Panc1 (cell line): ENCODE data around the gene SRRT. TPM values are rescaled to one million over a fixed set of nuclear protein-coding genes. Genes with fewer than 3 reads are reported as not detected.
A peak's percentile ranks its signal among the peaks of the same experiment; 100 is the strongest.

Experiments used
- ATAC-seq: fragments of 200-7000 bp; cut with Tn5 transposase; 2 replicates; pipeline ENCODE4 v1.9.1; 2020; ENCODE audit warnings: mild to moderate bottlenecking, moderate library complexity
- Bru-seq: library from RNA; stranded (reverse); fragments of 400-500 nt; gene quantifications from one replicate; lab custom pipeline; 2021; lab: Mats Ljungman, UMichigan
- BruChase-seq, 2 experiments: library from RNA; stranded (reverse); fragments of 400-500 nt; gene quantifications; one replicate each; lab custom pipeline; 2021; lab: Mats Ljungman, UMichigan
- BruUV-seq: library from RNA; stranded (reverse); fragments of 400-500 nt; replicated peaks from 2 replicates; lab custom pipeline; 2021; lab: Mats Ljungman, UMichigan
- CTCF ChIA-PET: fragments of 300-600 bp; sonication (Branson Sonifier 250); formaldehyde crosslinking; loops from one replicate; lab custom pipeline; 2022; ENCODE audit warnings: antibody characterized with exemption; lab: Charles Lee
- POLR2A ChIA-PET: fragments of 300-600 bp; sonication (Branson Sonifier 250); formaldehyde crosslinking; loops from one replicate; lab custom pipeline; 2022; ENCODE audit warnings: antibody characterized with exemption; lab: Charles Lee
- DNase-seq: peaks from one replicate; pipeline ENCODE4 v3.0.0-alpha.2; 2010; ENCODE audit warnings: low read depth, low spot score
- H3K27ac ChIP-seq: 2 replicates; pipeline ENCODE4 v1.5.1; 2011; ENCODE audit warnings: mild to moderate bottlenecking, low read length, inconsistent platforms
- H3K27me3 ChIP-seq: fragments of 200-500 bp; sonication (Bioruptor generic); 2 replicates; pipeline ENCODE4 v1.6.0; 2014; ENCODE audit warnings: low read length, inconsistent platforms; ENCODE audit not compliant: control insufficient read depth, insufficient read depth
- H3K36me3 ChIP-seq: fragments of 200-500 bp; sonication (Bioruptor generic); 2 replicates; pipeline ENCODE4 v1.5.1; 2014; ENCODE audit warnings: inconsistent platforms, mild to moderate bottlenecking, low read length, moderate library complexity; ENCODE audit not compliant: control insufficient read depth, insufficient read depth
- H3K4me1 ChIP-seq: 2 replicates; pipeline ENCODE4 v1.5.1; 2011; ENCODE audit warnings: inconsistent platforms, mild to moderate bottlenecking, low read length, moderate library complexity; ENCODE audit not compliant: control insufficient read depth, insufficient read depth
- H3K4me3 ChIP-seq, 2 experiments: 2 replicates each; pipeline ENCODE4 v1.5.1; 2011 to 2012; ENCODE audit warnings: low read depth in 2 of 2, low read length in 2 of 2, mild to moderate bottlenecking in 2 of 2, inconsistent platforms in 1 of 2, moderate library complexity in 1 of 2
- H3K9me3 ChIP-seq: fragments of 200-500 bp; sonication (Bioruptor generic); 2 replicates; pipeline ENCODE4 v1.5.1; 2014; ENCODE audit warnings: low read depth, mild to moderate bottlenecking, inconsistent platforms, low read length, moderate library complexity; ENCODE audit not compliant: control insufficient read depth, insufficient read depth
- POLR2AphosphoS5 ChIP-seq: IDR thresholded peaks from 2 replicates; pipeline ENCODE4 v1.6.1; 2012; ENCODE audit warnings: mild to moderate bottlenecking, low read depth, low read length, moderate library complexity
- SIN3A ChIP-seq: IDR thresholded peaks from 2 replicates; pipeline ENCODE4 v1.6.1; 2012; ENCODE audit warnings: low read depth, mild to moderate bottlenecking, low read length, moderate library complexity, borderline replicate concordance; ENCODE audit not compliant: insufficient read depth
- TCF7L2 ChIP-seq: IDR thresholded peaks from 2 replicates; pipeline ENCODE4 v1.6.1; 2011; ENCODE audit warnings: mild to moderate bottlenecking, low read depth, low read length, inconsistent platforms
- in situ Hi-C: cut with HindIII; loops from 2 replicates; pipeline ENCODE4 v1.10.0; 2016; ENCODE audit warnings: low sequenced_read_pairs, low pct_unique_long_range_greater_than_20kb
- intact Hi-C: fragments of 100-400 bp; cut with micrococcal nuclease; formaldehyde crosslinking; loops from one replicate; pipeline ENCODE4 v1.10.0; 2022; ENCODE audit not compliant: unreplicated experiment
- long read RNA-seq: library from polyadenylated mRNA; unstranded; transcript quantifications from one replicate; pipeline ENCODE4 v2.0.0, GENCODE V29; 2021; ENCODE audit not compliant: unreplicated experiment
- polyA plus RNA-seq: library from polyadenylated mRNA; unstranded; fragments of >200 nt; gene quantifications from one replicate; pipeline ENCODE4 v1.2.1, GENCODE V29; 2012; ENCODE audit warnings: missing spikeins; ENCODE audit not compliant: insufficient read length
- total RNA-seq: library from RNA; stranded (reverse); gene quantifications from one replicate; pipeline ENCODE4 v1.2.1, GENCODE V29; 2021; ENCODE audit not compliant: unreplicated experiment
- TF ChIP-seq, protein P1 (sequence below), 2 experiments: IDR thresholded peaks; 2 replicates each; pipeline ENCODE4 v1.6.1; 2011 to 2012; ENCODE audit warnings: low read depth in 2 of 2, control low read depth in 1 of 2, low read length in 1 of 2, mild to moderate bottlenecking in 1 of 2, moderate library complexity in 1 of 2; ENCODE audit not compliant: insufficient read depth in 1 of 2
- TF ChIP-seq, protein P2 (sequence below): fragments of 450-650 bp; IDR thresholded peaks from 2 replicates; pipeline ENCODE4 v1.5.1; 2017; ENCODE audit warnings: mild to moderate bottlenecking

The SRRT gene, protein sequence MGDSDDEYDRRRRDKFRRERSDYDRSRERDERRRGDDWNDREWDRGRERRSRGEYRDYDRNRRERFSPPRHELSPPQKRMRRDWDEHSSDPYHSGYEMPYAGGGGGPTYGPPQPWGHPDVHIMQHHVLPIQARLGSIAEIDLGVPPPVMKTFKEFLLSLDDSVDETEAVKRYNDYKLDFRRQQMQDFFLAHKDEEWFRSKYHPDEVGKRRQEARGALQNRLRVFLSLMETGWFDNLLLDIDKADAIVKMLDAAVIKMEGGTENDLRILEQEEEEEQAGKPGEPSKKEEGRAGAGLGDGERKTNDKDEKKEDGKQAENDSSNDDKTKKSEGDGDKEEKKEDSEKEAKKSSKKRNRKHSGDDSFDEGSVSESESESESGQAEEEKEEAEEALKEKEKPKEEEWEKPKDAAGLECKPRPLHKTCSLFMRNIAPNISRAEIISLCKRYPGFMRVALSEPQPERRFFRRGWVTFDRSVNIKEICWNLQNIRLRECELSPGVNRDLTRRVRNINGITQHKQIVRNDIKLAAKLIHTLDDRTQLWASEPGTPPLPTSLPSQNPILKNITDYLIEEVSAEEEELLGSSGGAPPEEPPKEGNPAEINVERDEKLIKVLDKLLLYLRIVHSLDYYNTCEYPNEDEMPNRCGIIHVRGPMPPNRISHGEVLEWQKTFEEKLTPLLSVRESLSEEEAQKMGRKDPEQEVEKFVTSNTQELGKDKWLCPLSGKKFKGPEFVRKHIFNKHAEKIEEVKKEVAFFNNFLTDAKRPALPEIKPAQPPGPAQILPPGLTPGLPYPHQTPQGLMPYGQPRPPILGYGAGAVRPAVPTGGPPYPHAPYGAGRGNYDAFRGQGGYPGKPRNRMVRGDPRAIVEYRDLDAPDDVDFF
- total RNA-seq, result 248 TPM
- 234 TPM for polyA plus RNA-seq
- percentile 96 among the genes with signal in this experiment for Bru-seq, nascent RNA
- percentile 97 among the genes with signal in this experiment for BruChase-seq, experiment 1, labeled RNA remaining after a 2-hour chase
- percentile 98 among the genes with signal in this experiment for BruChase-seq, experiment 2, labeled RNA remaining after a 6-hour chase
- long read RNA-seq, transcript SRRT-213 (20 exons, 2,905 nt), result major isoform, 102 of 406 reads
- long read RNA-seq, transcript SRRT-217 (20 exons, 2,893 nt), result minor isoform, 12 of 406 reads
- long read RNA-seq, transcript SRRT-216 (20 exons, 2,955 nt), result minor isoform, 15 of 406 reads
- long read RNA-seq, transcript SRRT-215 (20 exons, 2,964 nt), result minor isoform, 73 of 406 reads
- long read RNA-seq, partial matches to known transcripts, result 173 of 406 reads
- long read RNA-seq, other reads (novel, unspliced or antisense), result 26 of 406 reads

DNA sequence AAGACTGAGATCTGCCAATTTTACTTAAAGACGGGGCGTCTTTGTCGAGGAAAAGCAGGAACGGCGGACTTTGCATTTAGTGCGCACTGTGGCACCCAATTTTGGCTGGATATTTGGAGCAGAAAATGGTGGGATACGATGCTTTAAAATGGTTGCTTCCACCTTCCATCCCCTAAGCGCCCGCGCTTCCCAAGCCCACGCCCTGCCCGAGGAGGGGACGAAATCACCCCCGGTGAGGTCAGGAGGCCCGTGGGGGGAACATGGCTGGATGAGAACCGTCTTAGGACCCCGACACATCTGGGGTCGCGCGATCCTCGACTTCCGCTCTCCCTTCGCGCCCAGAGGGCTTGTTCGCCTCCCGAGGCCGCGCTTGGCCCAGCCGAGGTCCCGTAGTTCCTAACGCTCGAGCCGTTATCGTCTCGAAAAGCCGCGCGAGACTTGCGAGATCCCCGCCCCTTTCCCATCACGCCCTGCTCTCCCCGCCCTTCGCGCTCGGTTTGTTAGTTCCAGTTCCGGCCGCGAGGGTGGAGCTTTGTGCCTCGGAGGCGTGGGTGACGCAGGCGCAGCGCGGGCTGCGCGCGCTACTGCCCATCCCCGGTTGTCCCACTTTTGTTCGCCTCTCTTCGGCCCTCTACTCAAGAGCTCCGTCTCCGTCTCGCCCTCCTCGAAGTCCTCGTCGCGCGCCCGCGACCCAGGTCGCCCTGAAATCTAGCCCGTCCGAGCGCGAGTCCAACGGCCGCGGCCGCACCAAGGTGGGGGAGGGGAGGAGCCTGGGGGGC is at the start of gene SRRT:
TSS of gene SRRT (plus strand) at position 527 of the 779 bp plus-strand sequence. CDS start 488 bp downstream, outside the sequence.
- peak; percentile 97 for ATAC-seq
- Histone ChIP-seq H3K27ac (peak within 1 kb of the TSS; percentile 98), H3K9me3 (no peaks in the 10 kb centered on the region), H3K36me3 (no peaks in the 10 kb centered on the region; the same call in none of the 2 replicates), H3K27me3 (no peaks in the 10 kb centered on the region), H3K4me1 (peaks cover 8% of the 10 kb centered on the region), H3K4me3 (peak within 1 kb of the TSS; percentile 86 to 98)
- ChIA-PET CTCF (interaction anchor here (0.6 kb wide), 2 partner anchors 85 to 93 kb away, joined by 3 to 4 read pairs; no protein-coding TSS in a partner anchor), POLR2A (interaction anchor here (0.6 to 1.1 kb wide), 10 partner anchors 12 to 697 kb away, joined by 3 to 10 read pairs (median 4); partner anchors contain the start of gene UFSP1)
- DNase-seq, result peak; percentile 96
- no peak for TF ChIP-seq TCF7L2
- TF ChIP-seq, protein P1, sequence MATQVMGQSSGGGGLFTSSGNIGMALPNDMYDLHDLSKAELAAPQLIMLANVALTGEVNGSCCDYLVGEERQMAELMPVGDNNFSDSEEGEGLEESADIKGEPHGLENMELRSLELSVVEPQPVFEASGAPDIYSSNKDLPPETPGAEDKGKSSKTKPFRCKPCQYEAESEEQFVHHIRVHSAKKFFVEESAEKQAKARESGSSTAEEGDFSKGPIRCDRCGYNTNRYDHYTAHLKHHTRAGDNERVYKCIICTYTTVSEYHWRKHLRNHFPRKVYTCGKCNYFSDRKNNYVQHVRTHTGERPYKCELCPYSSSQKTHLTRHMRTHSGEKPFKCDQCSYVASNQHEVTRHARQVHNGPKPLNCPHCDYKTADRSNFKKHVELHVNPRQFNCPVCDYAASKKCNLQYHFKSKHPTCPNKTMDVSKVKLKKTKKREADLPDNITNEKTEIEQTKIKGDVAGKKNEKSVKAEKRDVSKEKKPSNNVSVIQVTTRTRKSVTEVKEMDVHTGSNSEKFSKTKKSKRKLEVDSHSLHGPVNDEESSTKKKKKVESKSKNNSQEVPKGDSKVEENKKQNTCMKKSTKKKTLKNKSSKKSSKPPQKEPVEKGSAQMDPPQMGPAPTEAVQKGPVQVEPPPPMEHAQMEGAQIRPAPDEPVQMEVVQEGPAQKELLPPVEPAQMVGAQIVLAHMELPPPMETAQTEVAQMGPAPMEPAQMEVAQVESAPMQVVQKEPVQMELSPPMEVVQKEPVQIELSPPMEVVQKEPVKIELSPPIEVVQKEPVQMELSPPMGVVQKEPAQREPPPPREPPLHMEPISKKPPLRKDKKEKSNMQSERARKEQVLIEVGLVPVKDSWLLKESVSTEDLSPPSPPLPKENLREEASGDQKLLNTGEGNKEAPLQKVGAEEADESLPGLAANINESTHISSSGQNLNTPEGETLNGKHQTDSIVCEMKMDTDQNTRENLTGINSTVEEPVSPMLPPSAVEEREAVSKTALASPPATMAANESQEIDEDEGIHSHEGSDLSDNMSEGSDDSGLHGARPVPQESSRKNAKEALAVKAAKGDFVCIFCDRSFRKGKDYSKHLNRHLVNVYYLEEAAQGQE (IDR thresholded peaks at IDR 0.05; ENCODE audit: insufficient read depth in 1 of 2, low read depth in 2 of 2, low read length in 1 of 2), result 0 out of 4 replicates have a peak, but pooled peaks of 1 of the 2 experiments have one; percentile 3
- TF ChIP-seq POLR2AphosphoS5, result peak; percentile 96
- peak; percentile 79; the same call in 1 of the 2 replicates for TF ChIP-seq SIN3A
- TF ChIP-seq, protein P2, sequence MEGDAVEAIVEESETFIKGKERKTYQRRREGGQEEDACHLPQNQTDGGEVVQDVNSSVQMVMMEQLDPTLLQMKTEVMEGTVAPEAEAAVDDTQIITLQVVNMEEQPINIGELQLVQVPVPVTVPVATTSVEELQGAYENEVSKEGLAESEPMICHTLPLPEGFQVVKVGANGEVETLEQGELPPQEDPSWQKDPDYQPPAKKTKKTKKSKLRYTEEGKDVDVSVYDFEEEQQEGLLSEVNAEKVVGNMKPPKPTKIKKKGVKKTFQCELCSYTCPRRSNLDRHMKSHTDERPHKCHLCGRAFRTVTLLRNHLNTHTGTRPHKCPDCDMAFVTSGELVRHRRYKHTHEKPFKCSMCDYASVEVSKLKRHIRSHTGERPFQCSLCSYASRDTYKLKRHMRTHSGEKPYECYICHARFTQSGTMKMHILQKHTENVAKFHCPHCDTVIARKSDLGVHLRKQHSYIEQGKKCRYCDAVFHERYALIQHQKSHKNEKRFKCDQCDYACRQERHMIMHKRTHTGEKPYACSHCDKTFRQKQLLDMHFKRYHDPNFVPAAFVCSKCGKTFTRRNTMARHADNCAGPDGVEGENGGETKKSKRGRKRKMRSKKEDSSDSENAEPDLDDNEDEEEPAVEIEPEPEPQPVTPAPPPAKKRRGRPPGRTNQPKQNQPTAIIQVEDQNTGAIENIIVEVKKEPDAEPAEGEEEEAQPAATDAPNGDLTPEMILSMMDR, result no peak
- TSS peak; percentile 99 for BruUV-seq
- intact Hi-C loops (no loop called here), in situ Hi-C loops (no loop called here)
